ENCODE measurements around the gene RAD21L1.

The RAD21L1 gene

DNA sequence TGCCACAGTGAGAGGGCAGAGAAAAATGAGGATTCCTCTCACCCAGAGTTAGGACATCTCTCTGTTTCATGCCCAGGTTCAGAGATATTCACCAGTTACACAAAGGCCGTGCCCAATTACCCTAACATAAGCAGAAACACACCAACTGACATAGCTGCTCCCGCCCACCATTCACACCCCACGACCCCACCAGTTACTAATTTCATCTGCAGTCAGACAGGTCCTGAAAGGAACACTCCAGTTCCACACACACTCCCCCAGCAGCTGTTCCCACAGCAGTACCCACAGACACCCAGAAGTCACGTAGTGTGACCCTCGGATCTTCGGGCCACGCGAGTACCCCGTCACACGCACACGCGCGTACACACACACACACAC lies 41.6 kb upstream of the RAD21L1 start:
- peak overlapping the region; percentile 73 for H3K4me3 ChIP-seq
- TF ChIP-seq, protein P1, sequence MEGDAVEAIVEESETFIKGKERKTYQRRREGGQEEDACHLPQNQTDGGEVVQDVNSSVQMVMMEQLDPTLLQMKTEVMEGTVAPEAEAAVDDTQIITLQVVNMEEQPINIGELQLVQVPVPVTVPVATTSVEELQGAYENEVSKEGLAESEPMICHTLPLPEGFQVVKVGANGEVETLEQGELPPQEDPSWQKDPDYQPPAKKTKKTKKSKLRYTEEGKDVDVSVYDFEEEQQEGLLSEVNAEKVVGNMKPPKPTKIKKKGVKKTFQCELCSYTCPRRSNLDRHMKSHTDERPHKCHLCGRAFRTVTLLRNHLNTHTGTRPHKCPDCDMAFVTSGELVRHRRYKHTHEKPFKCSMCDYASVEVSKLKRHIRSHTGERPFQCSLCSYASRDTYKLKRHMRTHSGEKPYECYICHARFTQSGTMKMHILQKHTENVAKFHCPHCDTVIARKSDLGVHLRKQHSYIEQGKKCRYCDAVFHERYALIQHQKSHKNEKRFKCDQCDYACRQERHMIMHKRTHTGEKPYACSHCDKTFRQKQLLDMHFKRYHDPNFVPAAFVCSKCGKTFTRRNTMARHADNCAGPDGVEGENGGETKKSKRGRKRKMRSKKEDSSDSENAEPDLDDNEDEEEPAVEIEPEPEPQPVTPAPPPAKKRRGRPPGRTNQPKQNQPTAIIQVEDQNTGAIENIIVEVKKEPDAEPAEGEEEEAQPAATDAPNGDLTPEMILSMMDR (IDR thresholded peaks at IDR 0.05): no peak
- no peak overlapping the region for H3K27ac ChIP-seq
- DNase-seq (ENCODE audit: low spot score): no peak

DNA sequence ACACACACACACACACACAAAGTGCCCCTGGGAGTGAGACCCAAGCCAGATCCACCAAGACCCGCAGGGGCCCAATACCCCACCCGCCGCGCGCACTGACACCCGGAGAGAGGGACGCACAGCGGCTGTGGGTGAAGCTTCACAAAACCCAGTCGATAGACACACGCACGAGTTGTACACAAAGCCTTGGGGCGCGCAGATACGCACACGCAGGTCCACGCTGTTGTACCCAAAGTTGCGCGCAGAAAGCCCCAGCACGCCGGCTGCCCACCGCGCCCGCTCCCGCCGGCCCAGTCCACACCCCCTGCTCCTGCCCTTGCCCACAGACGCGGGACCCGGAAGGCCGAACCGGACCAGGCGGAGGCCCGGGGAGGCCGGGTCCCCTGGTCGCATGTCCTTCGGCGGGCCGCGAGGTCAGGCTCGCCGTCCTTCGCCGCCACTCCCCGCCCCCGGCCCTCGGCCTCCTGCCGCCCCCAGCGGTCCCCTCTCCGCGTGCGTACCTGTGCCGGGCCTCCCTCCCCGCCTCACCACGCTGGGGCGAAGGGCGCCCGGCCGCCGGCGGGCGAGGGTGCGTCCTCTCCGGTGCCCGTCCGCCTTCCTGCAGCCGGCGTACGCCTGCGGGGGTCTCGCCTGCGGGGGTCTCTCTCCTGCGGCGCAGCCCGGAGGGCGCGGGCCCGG lies 41.1 kb upstream of the RAD21L1 start, which contains the start of gene TMEM74B:
TMEM74B (minus strand) TSS at position 344 of the 678 bp plus-strand sequence. CDS start 1,180 bp downstream, outside the sequence.
- TF ChIP-seq, protein P1 (IDR thresholded peaks at IDR 0.05): no peak
- H3K4me3 ChIP-seq: peak within 1 kb of the TSS; percentile 73
- H3K27ac ChIP-seq: no peak within 1 kb of the TSS
- no peak for DNase-seq (ENCODE audit: low spot score)

DNA sequence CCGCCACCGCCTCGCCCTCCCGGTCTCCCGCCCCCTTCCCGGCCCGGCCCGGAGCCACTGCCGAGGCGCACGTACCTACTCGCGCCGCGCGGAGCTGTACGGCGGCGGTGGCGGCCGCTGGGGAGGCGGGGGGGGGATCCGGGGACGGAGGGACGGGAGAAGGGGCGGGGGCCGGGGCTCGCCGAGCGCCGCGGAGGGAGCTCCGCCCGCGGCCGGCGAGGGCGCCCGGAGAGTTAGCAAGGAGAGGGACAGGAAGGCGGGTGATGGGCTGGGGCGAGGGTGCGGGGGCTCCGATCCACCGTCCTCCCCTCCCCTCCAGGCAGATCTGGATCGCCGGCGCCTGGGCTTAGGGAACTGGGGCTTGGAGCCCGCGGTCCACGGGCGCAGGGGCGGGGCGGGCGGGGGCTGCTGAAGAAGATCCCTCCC lies 40.5 kb upstream of the RAD21L1 start:
- no peak for DNase-seq (ENCODE audit: low spot score)
- Histone ChIP-seq H3K4me3 (peak overlapping the region; percentile 73), H3K27ac (no peak overlapping the region)
- TF ChIP-seq, protein P1 (IDR thresholded peaks at IDR 0.05): no peak

DNA sequence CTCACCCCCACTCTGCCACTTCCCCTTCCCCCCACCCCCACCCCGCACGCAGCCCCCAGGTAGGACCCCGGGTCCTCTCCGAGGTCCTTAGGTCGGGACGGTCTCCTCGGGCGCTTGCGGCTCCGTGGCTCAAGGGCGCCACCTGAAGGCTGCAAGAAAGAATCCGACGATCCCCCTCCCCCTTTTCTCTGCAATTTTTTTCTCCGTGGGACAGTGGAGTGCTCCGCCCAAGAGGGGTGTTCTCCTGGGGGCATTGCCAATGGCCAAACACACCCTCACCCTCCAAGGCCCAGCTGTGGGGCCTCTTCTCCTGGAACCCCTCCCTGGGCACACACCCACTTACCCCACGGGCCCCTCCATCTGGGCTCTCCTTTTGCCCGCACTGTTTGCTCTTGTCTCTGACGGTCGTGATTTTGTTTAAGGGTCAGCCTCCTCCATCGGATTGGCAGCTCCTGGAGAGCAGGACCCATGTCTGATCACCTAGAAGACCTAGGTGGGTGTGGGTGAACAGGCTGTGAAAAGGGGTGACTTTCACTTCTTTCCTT lies 40.0 kb upstream of the RAD21L1 start:
- TF ChIP-seq, protein P1 (IDR thresholded peaks at IDR 0.05): no peak
- Histone ChIP-seq H3K27ac (no peak overlapping the region), H3K4me3 (peak overlapping the region; percentile 73)
- DNase-seq (ENCODE audit: low spot score): no peak

DNA sequence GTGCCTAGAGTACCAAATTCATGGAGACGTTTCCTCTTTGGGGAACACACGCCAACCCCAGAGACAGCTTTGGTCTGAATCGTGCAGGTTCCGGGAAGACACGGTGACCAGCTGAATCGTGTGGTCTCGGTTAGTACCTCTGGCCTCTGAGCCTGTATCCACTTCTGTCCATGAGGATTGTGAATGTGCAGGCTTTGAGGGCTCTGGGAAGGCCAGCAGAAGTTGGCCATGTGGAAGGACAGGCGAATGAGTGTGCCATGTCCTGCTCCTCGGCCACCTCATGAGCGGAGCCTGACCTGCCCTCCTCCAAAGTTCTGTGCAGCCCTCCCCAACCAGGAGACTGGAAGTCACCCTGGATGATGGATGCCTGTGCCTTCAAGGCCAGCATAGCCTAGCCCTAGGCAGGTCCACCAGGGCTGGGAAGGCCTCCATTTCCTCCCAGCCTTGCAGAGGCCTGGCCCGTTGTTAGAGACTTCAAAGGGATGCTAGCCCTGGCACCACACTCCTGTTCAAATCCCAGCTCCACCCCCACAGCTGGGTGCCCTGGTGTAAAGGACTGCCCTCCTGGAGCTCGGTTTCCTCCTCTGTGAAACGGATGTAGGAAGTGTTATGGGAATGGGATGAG lies 39.4 kb upstream of the RAD21L1 start:
- no peak overlapping the region for H3K27ac ChIP-seq
- DNase-seq (ENCODE audit: low spot score): no peak
- H3K4me3 ChIP-seq: no peak overlapping the region
- TF ChIP-seq, protein P1 (IDR thresholded peaks at IDR 0.05): no peak

DNA sequence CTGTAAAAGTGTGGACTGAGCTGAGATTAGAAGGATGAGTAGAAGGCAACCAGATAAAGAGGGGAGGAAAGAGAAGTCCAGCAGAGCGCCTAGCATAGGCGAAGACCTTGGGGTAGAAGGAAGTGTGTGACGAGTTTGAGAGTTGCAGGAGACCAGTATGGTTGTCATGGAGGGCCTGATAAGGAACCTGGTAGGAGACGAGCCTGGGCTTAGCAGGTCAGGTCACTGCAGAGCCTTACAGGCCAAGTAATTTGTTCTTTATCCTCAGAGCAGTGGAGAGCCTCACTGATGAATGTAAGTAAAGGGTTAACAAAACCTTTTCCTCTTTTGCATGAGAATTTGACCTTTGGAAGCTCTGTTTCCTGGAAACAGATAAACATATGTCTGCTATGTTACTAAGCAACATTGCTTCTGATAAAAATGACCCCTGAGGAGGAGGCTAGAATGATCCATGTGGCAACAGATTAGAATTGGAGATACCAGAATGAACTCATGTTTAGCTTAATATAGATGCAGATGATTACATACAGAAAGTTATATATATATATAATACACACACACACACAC lies 38.2 kb upstream of the RAD21L1 start:
- Histone ChIP-seq H3K27ac (no peak overlapping the region), H3K4me3 (no peak overlapping the region)
- DNase-seq (ENCODE audit: low spot score): no peak
- TF ChIP-seq, protein P1 (IDR thresholded peaks at IDR 0.05): no peak

Measured in coronary artery (tissue), 2 donors.